GM19452 (cell line): ENCODE data around the gene ANTXR2.
A peak's percentile ranks its signal among the peaks of the same experiment; 100 is the strongest.
"Not testable (repeated sequence)": the region's sequence is repeated elsewhere in the genome, so short reads cannot be mapped to it uniquely, and the experiment has no call there.

ENCODE experiments used
- ATAC-seq: cut with Tn5 transposase; IDR thresholded peaks from one replicate; pipeline ENCODE4 v1.9.1; 2021; ENCODE audit not compliant: unreplicated experiment

Gene ANTXR2

GRCh38 chr4:80072744-80073472 is at the start of gene ANTXR2:
TSS of gene ANTXR2 (minus strand) at chr4:80073229. CDS start at chr4:80072560, 669 bp downstream.
- peak; percentile 74 for ATAC-seq

- not testable (repeated sequence) for ATAC-seq
Observed at GRCh38 chr4:80121815-80122214, 48.8 kb upstream of the ANTXR2 start.

GRCh38 chr4:80119620-80120019 is 46.6 kb upstream of the ANTXR2 start:
- ATAC-seq, result not testable (repeated sequence)

GRCh38 chr4:80116516-80116915 is 43.5 kb upstream of the ANTXR2 start:
- ATAC-seq, result no peak

GRCh38 chr4:80115368-80116181 is 42.5 kb upstream of the ANTXR2 start:
- no peak for ATAC-seq

GRCh38 chr4:80114732-80115265 is 41.8 kb upstream of the ANTXR2 start:
- ATAC-seq, result no peak

- ATAC-seq, result no peak
Observed at GRCh38 chr4:80113615-80114014, 40.6 kb upstream of the ANTXR2 start.

- no peak for ATAC-seq
Observed at GRCh38 chr4:80112236-80112635, 39.2 kb upstream of the ANTXR2 start.

GRCh38 chr4:80111276-80111675 is 38.2 kb upstream of the ANTXR2 start:
- ATAC-seq, result no peak

- ATAC-seq, result no peak
Observed at GRCh38 chr4:80107374-80107773, 34.3 kb upstream of the ANTXR2 start.

- no peak for ATAC-seq
Observed at GRCh38 chr4:80104927-80105326, 31.9 kb upstream of the ANTXR2 start.

GRCh38 chr4:80103629-80104028 is 30.6 kb upstream of the ANTXR2 start:
- no peak for ATAC-seq

GRCh38 chr4:80101792-80102116 is 28.7 kb upstream of the ANTXR2 start:
- no peak for ATAC-seq

- ATAC-seq, result no peak
Observed at GRCh38 chr4:80101071-80101791, 28.2 kb upstream of the ANTXR2 start.

GRCh38 chr4:80099671-80100070 is 26.6 kb upstream of the ANTXR2 start:
- no peak for ATAC-seq

GRCh38 chr4:80098635-80099034 is 25.6 kb upstream of the ANTXR2 start:
- ATAC-seq, result no peak

GRCh38 chr4:80097400-80098177 is 24.6 kb upstream of the ANTXR2 start:
- no peak for ATAC-seq

- no peak for ATAC-seq
Observed at GRCh38 chr4:80096175-80096850, 23.3 kb upstream of the ANTXR2 start.

- no peak for ATAC-seq
Observed at GRCh38 chr4:80094191-80094590, 21.2 kb upstream of the ANTXR2 start.

- ATAC-seq, result no peak
Observed at GRCh38 chr4:80093563-80093962, 20.5 kb upstream of the ANTXR2 start.
